Fibroblast of skin of scalp (primary cell): ENCODE data around the gene FCSK.

Source experiments
- DNase-seq: peaks from one replicate; pipeline ENCODE4 v3.0.0-alpha.2; 2013

FCSK gene

GRCh38 chr16:70455910-70456309 is 1.5 kb downstream of the FCSK start:
- no peak for DNase-seq

DNA sequence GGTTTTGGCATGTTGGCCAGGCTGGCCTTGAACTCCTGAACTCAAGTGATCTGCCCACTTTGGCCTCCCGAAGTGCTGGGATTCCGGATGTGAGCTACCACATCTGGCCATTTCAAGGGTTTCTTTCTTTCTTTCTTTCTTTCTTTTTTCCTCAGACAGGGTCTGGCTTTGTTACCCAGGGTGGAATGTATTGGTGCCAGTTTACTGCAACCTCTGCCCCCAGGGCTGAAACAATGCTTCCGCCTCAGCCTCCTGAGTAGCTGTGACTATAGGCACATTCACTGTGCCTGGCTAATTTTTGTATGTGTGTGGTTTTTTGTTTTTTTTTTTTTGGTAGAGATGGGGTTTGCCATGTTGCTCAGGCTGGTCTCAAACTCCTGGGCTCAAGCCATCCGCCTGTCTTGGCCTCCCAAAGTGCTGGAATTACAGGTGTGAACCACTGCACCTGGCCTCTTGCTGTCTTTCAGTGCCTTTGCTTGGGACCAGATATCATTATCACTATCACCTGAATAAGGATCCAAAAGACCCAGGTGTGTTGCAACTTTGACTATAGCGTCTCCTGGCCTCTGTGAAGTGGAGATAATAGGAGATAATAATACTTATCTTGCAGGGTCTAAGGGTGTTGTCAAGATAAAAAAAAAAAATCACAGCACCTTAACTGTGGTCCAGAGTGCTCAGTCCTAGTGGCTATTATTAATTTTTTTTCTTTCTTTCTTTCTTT is 3.2 kb downstream of the FCSK start:
- DNase-seq: no peak

DNA sequence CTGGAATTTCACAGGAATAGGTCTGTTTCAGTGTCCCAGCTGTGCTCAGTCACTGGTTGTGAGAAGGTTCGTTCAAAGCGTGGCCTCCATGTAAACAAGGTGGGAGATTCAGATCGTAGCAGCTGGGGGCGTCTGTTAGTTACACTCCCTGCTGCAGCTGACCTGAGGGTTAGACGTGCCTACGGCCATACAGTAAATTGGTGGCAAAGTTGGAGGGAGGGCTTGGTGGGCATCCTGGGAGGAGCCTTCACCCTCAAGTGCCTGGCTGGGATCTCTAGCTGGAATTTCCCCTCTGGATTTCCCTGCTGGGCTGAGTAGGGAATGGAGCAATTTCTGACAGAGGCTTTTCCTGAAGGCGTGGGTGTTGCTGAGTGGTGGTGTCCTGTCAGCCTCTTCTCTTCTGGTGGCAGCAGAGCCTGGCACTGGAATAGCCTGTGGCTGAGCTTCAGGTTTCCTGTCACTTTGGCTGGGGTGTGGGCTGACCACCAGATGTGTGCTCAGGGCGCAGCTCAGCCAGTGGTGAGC is 6.4 kb downstream of the FCSK start:
- no peak for DNase-seq

GRCh38 chr16:70463235-70463634 is 8.8 kb downstream of the FCSK start:
- DNase-seq: no peak

DNA sequence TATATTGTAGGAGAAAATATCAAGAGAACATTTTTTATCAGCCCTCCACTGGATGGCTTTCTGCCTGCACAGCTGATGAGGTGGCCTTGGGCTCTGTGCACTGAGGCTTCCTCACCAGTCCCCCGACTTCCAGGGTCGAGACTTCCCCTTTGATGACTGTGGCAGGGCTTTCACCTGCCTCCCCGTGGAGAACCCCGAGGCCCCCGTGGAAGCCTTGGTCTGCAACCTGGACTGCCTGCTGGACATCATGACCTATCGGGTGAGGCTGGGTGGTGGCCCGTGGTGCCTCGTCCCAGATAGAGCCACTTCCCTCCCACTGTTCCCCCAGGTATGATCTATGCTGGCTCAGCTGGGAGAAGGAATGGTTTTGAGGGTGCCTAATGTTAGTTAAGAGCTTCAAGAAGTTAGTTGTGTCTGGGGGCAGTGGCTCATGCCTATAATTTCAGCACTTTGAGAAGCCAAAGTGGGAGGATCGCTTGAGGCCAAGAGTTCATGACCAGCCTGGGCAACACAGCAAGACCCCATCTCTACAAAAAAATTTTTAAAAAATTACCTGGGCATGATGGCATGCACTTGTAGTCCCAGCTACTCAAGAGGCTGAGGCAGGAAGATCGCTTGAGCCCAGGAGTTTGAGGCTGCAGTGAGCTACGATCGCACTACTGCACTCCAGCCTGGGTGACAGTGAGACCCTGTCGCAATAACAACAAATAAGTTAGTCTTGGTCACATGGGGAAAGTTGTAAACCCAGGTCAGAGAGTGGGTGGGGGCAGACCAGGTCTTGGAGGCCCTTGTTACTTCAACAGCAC is 11.8 kb downstream of the FCSK start:
- DNase-seq: no peak

- DNase-seq: no peak
These were observed 12.3 kb downstream of the FCSK start for GRCh38 chr16:70466805-70467076.

DNA sequence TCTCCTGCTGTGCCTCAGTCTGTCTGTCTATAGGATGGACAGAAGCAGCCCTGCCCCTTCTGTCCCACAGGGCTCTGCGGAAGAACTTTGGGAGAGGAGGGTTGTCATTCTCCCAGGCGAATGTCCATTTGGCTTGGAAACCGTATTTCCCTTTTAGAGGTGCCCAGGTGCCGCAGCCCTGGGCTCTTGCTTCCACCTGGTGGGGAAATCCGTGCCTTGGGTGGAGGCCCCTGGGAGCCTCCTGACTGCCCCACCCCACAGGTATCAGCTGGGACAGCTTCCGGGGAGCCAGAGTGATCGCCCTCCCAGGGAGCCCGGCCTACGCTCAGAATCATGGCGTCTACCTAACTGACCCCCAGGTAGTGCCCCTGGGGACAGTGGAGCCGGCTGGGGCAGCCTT is 12.7 kb downstream of the FCSK start:
- no peak for DNase-seq

- no peak for DNase-seq
These were observed 13.2 kb downstream of the FCSK start for GRCh38 chr16:70467608-70468007.

- no peak for DNase-seq
These were observed 14.6 kb downstream of the FCSK start for GRCh38 chr16:70468776-70469525.

GRCh38 chr16:70470141-70470926 is 15.9 kb downstream of the FCSK start:
- DNase-seq: no peak

GRCh38 chr16:70470927-70471341 is 16.5 kb downstream of the FCSK start:
- DNase-seq: no peak

- DNase-seq: no peak
These were observed 18.5 kb downstream of the FCSK start for GRCh38 chr16:70472786-70473433.

DNA sequence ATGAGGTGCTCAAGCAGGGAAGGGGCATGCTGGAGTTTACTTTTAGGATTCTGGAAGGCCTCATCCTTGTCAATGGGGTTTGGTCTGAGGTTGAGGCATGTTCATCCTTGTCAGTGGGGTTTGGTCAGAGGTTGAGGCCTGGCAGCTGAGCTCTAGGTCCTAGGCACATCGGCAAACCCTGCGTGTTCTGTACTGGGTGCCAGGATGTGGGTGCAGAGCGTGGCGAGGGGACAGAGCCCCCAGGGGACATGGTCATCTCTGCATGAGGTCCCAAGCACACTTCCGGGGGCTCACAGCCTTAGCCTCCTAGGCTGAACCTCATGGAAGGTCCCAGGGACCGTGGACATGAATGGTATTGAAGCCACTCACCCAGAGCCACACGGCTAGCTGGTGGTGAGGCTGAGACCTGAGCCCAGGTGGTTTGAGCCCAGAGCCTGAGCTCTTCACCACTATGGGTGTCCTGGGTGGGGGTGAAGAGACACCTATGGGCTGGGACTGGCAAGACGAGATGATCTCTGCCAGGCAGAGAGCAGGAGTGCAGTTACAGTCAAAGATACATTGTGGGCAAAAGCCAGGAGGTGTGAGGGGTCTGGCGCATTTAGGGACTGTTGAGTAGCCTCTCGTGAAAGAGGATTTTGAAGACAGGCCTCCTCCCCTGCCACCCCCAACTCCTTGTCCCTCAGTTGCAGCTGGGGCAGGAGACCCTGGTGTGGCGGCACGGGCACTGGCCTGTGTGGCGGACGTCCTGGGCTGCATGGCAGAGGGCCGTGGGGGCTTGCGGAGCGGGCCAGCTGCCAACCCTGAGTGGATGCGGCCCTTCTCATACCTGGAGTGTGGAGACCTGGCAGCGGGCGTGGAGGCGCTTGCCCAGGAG is 19.3 kb downstream of the FCSK start:
- no peak for DNase-seq

GRCh38 chr16:70474320-70475053 is 20.1 kb downstream of the FCSK start:
- no peak for DNase-seq

DNA sequence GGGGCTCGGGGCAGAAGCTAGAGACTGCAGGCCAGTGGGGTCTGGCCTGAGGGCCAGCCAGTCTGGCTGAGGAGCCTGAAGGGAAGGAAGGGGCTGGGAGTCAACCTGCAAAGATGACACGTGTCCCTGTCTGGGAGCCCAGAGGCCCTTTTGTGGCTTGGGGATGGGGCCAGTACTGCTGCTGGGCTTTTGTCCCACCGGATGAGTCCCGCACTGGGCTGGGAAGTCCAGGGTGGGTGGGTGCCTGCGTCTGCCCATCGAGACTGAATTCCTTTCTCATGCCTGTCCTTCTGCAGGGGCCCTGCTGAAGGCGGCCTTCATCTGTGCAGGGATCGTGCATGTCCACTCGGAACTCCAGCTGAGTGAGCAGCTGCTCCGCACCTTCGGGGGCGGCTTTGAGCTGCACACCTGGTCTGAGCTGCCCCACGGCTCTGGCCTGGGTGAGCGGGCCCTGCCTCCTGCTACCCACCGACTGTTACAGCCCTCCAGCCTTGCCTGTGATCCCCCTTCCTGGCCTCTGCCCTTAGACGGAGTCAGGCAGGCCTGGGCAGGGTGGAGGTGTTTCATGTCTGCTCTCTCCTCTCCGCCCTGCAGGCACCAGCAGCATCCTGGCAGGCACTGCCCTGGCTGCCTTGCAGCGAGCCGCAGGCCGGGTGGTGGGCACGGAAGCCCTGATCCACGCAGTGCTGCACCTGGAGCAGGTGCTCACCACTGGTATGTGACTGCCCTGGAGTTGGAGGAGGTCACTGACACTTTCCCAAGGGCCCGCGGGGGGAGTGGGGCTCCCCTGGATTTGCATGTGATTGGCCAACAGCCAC is 20.9 kb downstream of the FCSK start:
- DNase-seq: no peak

- DNase-seq: peak; percentile 70
These were observed 22.1 kb downstream of the FCSK start for GRCh38 chr16:70476272-70477020.

GRCh38 chr16:70478169-70478568 is 23.8 kb downstream of the FCSK start:
- no peak for DNase-seq

DNA sequence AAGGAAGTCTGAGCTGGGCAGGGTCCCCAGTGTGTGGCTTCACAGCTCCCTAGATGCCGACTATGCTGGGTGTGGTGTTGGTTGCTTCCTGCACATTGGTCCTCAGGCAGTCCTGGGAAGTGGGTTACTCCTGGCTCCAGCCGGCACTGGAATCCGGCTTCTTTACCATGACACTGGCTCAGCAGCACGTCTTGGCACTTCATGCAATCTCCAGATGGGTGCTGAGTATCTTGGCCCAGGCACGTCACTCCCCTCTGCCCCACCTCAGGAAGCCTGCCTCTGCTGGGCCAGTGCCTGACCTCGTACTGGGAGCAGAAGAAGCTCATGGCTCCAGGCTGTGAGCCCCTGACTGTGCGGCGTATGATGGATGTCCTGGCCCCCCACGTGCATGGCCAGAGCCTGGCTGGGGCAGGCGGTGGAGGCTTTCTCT is 24.5 kb downstream of the FCSK start:
- peak; percentile 17 for DNase-seq
